ENCODE results near the gene TIMM17A. TPM values are rescaled to one million over a fixed set of nuclear protein-coding genes. Genes with fewer than 3 reads are reported as not detected.

TIMM17A gene
- total and polyA plus RNA-seq, 7 donors = 23.3 to 71.4 (median 48.6) TPM

- Histone ChIP-seq H3K27ac (peak within 1 kb of the TSS; percentile 92 to 96 (median 94)), H3K36me3 (no peaks in the 10 kb centered on the region), H3K4me1 (peaks cover 0 to 18% (median 15%) of the 10 kb centered on the region in 4 donors), H3K9me3 (no peaks in the 10 kb centered on the region), H3K4me3 (peak within 1 kb of the TSS; percentile 70 to 100 (median 96)), H3K27me3 (no peaks in the 10 kb centered on the region)
- WGBS, 2 donors = 0% methylated on average over 80 of the region's 80 CpGs
- TF ChIP-seq POLR2A (IDR thresholded peaks at IDR 0.05) = no peak
- TF ChIP-seq EP300 (IDR thresholded peaks at IDR 0.05) = no peak
- TF ChIP-seq, protein P1, sequence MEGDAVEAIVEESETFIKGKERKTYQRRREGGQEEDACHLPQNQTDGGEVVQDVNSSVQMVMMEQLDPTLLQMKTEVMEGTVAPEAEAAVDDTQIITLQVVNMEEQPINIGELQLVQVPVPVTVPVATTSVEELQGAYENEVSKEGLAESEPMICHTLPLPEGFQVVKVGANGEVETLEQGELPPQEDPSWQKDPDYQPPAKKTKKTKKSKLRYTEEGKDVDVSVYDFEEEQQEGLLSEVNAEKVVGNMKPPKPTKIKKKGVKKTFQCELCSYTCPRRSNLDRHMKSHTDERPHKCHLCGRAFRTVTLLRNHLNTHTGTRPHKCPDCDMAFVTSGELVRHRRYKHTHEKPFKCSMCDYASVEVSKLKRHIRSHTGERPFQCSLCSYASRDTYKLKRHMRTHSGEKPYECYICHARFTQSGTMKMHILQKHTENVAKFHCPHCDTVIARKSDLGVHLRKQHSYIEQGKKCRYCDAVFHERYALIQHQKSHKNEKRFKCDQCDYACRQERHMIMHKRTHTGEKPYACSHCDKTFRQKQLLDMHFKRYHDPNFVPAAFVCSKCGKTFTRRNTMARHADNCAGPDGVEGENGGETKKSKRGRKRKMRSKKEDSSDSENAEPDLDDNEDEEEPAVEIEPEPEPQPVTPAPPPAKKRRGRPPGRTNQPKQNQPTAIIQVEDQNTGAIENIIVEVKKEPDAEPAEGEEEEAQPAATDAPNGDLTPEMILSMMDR (IDR thresholded peaks at IDR 0.05) = peak in 2 of 4 experiments; percentile 15 to 18
- TF ChIP-seq POLR2AphosphoS5 (IDR thresholded peaks at IDR 0.05) = peak; percentile 21 to 66 (median 60)
- intact Hi-C loops (cut with DNase I) = loop anchor here (5.0 to 10.0 kb wide), 2 partner anchors 156 to 278 kb away; partner anchors contain the start of gene IPO9
- peak; percentile 90 for DNase-seq
Observed at GRCh38 chr1:201982623-201983379, 27.5 kb downstream of the TIMM17A start, which contains the start of gene RNPEP. RNPEP (plus strand) TSS chr1:201982648; CDS start chr1:201982667, 19 bp downstream.

DNA sequence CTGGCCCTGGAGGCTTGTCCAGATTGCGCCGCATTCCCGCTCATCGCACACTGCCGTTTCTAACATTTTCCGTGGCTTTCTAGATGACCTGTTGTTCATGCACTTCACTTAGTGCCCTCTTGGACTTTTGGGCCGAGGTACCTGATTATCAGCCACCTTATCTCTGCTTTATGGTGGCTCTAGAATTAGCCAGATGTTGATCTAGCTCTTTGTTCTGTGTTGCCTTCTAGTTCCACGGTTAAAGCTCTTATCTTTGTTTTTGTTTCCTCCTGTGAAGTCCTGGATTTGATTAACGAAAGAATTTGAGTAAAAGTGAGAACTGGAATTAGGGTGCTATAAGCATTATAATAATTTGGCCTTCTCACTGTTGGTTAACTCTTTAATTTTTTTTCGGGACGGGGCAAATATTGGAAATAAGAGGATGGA is 28.1 kb downstream of the TIMM17A start:
- Histone ChIP-seq H3K27me3 (no peaks in the 10 kb centered on the region), H3K36me3 (peaks cover 0 to under 1% (median 0%) of the 10 kb centered on the region in 4 donors), H3K27ac (peak overlapping the region; percentile 92 to 96 (median 94)), H3K9me3 (no peaks in the 10 kb centered on the region), H3K4me3 (peak overlapping the region; percentile 70 to 100 (median 96)), H3K4me1 (peaks cover 0 to 18% (median 15%) of the 10 kb centered on the region in 4 donors)
- DNase-seq = no peak
- 4 to 13% methylated on average over 11 of the region's 11 CpGs for WGBS, 2 donors
- TF ChIP-seq, protein P1 (IDR thresholded peaks at IDR 0.05) = peak in 1 of 4 experiments; percentile 4
- no peak for TF ChIP-seq EP300 (IDR thresholded peaks at IDR 0.05)
- TF ChIP-seq POLR2AphosphoS5 (IDR thresholded peaks at IDR 0.05) = no peak
- no peak for TF ChIP-seq POLR2A (IDR thresholded peaks at IDR 0.05)
- intact Hi-C loops (cut with DNase I) = loop anchor here (5.0 to 10.0 kb wide), 2 partner anchors 156 to 279 kb away; partner anchors contain the start of gene IPO9

DNA sequence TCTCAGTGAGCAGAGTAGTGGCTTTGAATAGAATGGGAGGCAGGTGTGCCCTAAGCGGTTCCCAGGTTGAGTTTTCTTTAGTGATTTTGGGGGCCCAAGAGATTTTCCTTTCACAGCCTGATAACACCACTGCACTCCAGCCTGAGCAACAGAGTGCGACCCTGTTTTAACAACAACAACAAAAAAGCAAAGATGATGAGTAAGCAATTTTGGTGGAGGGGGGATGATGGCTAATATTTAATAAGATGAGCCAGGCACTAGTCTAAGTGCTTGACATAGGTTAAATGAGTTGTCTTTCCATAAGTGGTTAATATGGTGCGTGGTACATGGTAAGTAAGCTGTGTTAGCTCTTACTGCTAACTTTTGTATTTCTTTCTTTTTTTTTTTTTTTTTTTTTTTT is 29.1 kb downstream of the TIMM17A start:
- peaks cover 5 to 11% (median 8%) of the 10 kb centered on the region in 4 donors for H3K36me3 ChIP-seq
- intact Hi-C loops (cut with DNase I) = loop anchor here (5.0 to 10.0 kb wide), 2 partner anchors 157 to 280 kb away; partner anchors contain the start of gene IPO9
- H3K27ac ChIP-seq = no peak overlapping the region
- H3K9me3 ChIP-seq = no peaks in the 10 kb centered on the region
- DNase-seq = no peak
- WGBS, 2 donors = 97 to 99% methylated on average over 3 of the region's 3 CpGs
- H3K4me1 ChIP-seq = peaks cover 0 to 18% (median 15%) of the 10 kb centered on the region in 4 donors
- no peak overlapping the region for H3K4me3 ChIP-seq
- no peaks in the 10 kb centered on the region for H3K27me3 ChIP-seq
- TF ChIP-seq EP300 (IDR thresholded peaks at IDR 0.05) = no peak
- no peak for TF ChIP-seq POLR2A (IDR thresholded peaks at IDR 0.05)
- TF ChIP-seq POLR2AphosphoS5 (IDR thresholded peaks at IDR 0.05) = no peak
- TF ChIP-seq, protein P1 (IDR thresholded peaks at IDR 0.05) = no peak

DNA sequence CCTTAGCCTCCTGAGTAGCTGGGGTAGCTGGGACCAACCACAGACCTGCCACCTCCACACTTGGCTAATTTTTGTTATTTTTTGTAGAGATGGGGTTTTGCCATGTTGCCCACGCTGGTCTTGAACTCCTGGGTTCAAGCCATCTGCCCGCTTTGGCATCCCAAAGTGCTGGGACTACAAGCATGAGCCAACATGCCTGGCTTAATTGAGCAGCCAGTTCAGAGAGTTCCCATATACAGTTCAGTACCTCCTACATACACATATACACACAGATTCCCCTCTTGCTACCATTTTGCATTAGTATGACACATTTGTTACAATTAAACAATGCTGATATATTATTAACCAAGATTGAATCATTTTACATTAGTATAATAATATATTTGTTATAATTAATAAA is 30.1 kb downstream of the TIMM17A start:
- 74 to 97% methylated on average over 2 of the region's 2 CpGs for WGBS, 2 donors
- Histone ChIP-seq H3K27ac (no peak overlapping the region), H3K4me1 (peaks cover 0 to 18% (median 15%) of the 10 kb centered on the region in 4 donors), H3K4me3 (no peak overlapping the region), H3K27me3 (no peaks in the 10 kb centered on the region), H3K36me3 (peaks cover 11 to 20% (median 16%) of the 10 kb centered on the region in 4 donors), H3K9me3 (no peaks in the 10 kb centered on the region)
- TF ChIP-seq POLR2AphosphoS5 (IDR thresholded peaks at IDR 0.05) (no peak), EP300 (IDR thresholded peaks at IDR 0.05) (no peak), POLR2A (IDR thresholded peaks at IDR 0.05) (no peak)
- TF ChIP-seq, protein P1 (IDR thresholded peaks at IDR 0.05) = no peak
- intact Hi-C loops (cut with DNase I) = loop anchor here (10.0 kb wide), 1 partner anchor 281 kb away; no protein-coding TSS in a partner anchor
- no peak for DNase-seq

All from sigmoid colon (tissue), 7 donors.